ENCODE measurements around the gene PTPA. TPM values are rescaled to one million over a fixed set of nuclear protein-coding genes. Genes with fewer than 3 reads are reported as not detected.

Gene PTPA
- total RNA-seq, result 133 and 136 TPM in 2 replicates

GRCh38 chr9:129110740-129111527 lies at the start of gene PTPA, which contains the start of gene CRAT:
PTPA (plus strand) TSS chr9:129111415; CDS start chr9:129111601, 186 bp downstream.
CRAT (minus strand) TSS chr9:129110793; CDS start chr9:129110509, 284 bp downstream.
- DNase-seq (ENCODE audit: low read depth), result peak; percentile 96
- TF ChIP-seq CTCF (IDR thresholded peaks at IDR 0.05; ENCODE audit: insufficient read depth, low read depth, low read length), result no peak
- peak within 1 kb of the TSS; percentile 85 for H3K4me3 ChIP-seq (ENCODE audit: low read depth, low read length)

GRCh38 chr9:129063061-129063460 lies 48.2 kb upstream of the PTPA start:
- DNase-seq (ENCODE audit: low read depth), result no peak
- H3K4me3 ChIP-seq (ENCODE audit: low read depth, low read length), result no peak overlapping the region

GRCh38 chr9:129064499-129064908 lies 46.7 kb upstream of the PTPA start:
- no peak for TF ChIP-seq CTCF (IDR thresholded peaks at IDR 0.05; ENCODE audit: insufficient read depth, low read depth, low read length)
- no peak for DNase-seq (ENCODE audit: low read depth)
- no peak overlapping the region for H3K4me3 ChIP-seq (ENCODE audit: low read depth, low read length)

More at GRCh38 chr9:129063061-129063460, 48.2 kb upstream of the PTPA start:
- TF ChIP-seq CTCF (IDR thresholded peaks at IDR 0.05; ENCODE audit: insufficient read depth, low read depth, low read length), result no peak

GRCh38 chr9:129068110-129068509 lies 43.1 kb upstream of the PTPA start:
- TF ChIP-seq CTCF (IDR thresholded peaks at IDR 0.05; ENCODE audit: insufficient read depth, low read depth, low read length), result no peak
- no peak for DNase-seq (ENCODE audit: low read depth)
- no peak overlapping the region for H3K4me3 ChIP-seq (ENCODE audit: low read depth, low read length)

- H3K4me3 ChIP-seq (ENCODE audit: low read depth, low read length), result no peak overlapping the region
- TF ChIP-seq CTCF (IDR thresholded peaks at IDR 0.05; ENCODE audit: insufficient read depth, low read depth, low read length), result no peak
- peak; percentile 78 for DNase-seq (ENCODE audit: low read depth)
Observed at GRCh38 chr9:129068990-129069861, 42.0 kb upstream of the PTPA start.

- no peak overlapping the region for H3K4me3 ChIP-seq (ENCODE audit: low read depth, low read length)
- TF ChIP-seq CTCF (IDR thresholded peaks at IDR 0.05; ENCODE audit: insufficient read depth, low read depth, low read length), result no peak
- no peak for DNase-seq (ENCODE audit: low read depth)
Observed at GRCh38 chr9:129069862-129070641, 41.2 kb upstream of the PTPA start.

Measured in fibroblast of villous mesenchyme (primary cell).